Lung (tissue), 12 donors: ENCODE measurements around the gene MAPK6. TPM values are rescaled to one million over a fixed set of nuclear protein-coding genes. Genes with fewer than 3 reads are reported as not detected.
"Not testable (repeated sequence)": the region's sequence is repeated elsewhere in the genome, so short reads cannot be mapped to it uniquely, and the experiment has no call there.

Experiments
- ATAC-seq: fragments of 200-7000 bp; cut with Tn5 transposase; one replicate; pipeline ENCODE4 v1.9.1; 2020; ENCODE audit warnings: moderate number of reproducible peaks; ENCODE audit not compliant: insufficient read depth, low FRiP score
- DNase-seq, 3 donors: peaks; one replicate each; pipeline ENCODE4 v3.0.0-alpha.2; 2013 to 2017
- H3K27ac ChIP-seq, 2 donors: one replicate each; pipeline ENCODE4 v1.5.1; 2013; ENCODE audit warnings: mild to moderate bottlenecking in 2 of 2, moderate library complexity in 2 of 2, control low read depth in 1 of 2, inconsistent platforms in 1 of 2, low read depth in 1 of 2, low read length in 1 of 2
- H3K27me3 ChIP-seq, 3 donors: one replicate each; pipeline ENCODE4 v1.5.1; 2013; ENCODE audit warnings: low read length in 2 of 3; ENCODE audit not compliant: control insufficient read depth in 3 of 3, insufficient read depth in 3 of 3
- H3K36me3 ChIP-seq, 4 donors: one replicate each; pipeline ENCODE4 v1.5.1; 2013; ENCODE audit warnings: low read length in 4 of 4, mild to moderate bottlenecking in 1 of 4, moderate library complexity in 1 of 4; ENCODE audit not compliant: control insufficient read depth in 4 of 4, insufficient read depth in 4 of 4
- H3K4me1 ChIP-seq, 5 donors: one replicate each; pipeline ENCODE4 v1.5.1; 2013; ENCODE audit warnings: low read length in 5 of 5, mild to moderate bottlenecking in 2 of 5, moderate library complexity in 1 of 5; ENCODE audit not compliant: control insufficient read depth in 5 of 5, insufficient read depth in 5 of 5
- H3K4me3 ChIP-seq: one replicate; pipeline ENCODE4 v1.5.1; 2013; ENCODE audit warnings: mild to moderate bottlenecking, control low read depth, moderate library complexity
- H3K9ac ChIP-seq, 2 donors: one replicate each; pipeline ENCODE4 v1.5.1; 2013; ENCODE audit warnings: low read length in 2 of 2, control low read depth in 1 of 2; ENCODE audit not compliant: insufficient read depth in 1 of 2
- H3K9me3 ChIP-seq, 4 donors: one replicate each; pipeline ENCODE4 v1.5.1; 2013; ENCODE audit warnings: low read length in 3 of 4, mild to moderate bottlenecking in 1 of 4, moderate library complexity in 1 of 4; ENCODE audit not compliant: control insufficient read depth in 4 of 4, insufficient read depth in 3 of 4
- CTCF ChIP-seq: IDR thresholded peaks from 2 replicates; pipeline ENCODE4 v1.5.1; 2012; ENCODE audit warnings: mild to moderate bottlenecking; ENCODE audit errors: control extremely low read depth, extremely low read depth
- WGBS, 2 donors: extraction: QIAGEN DNeasy Blood & Tissue Kit; methylation state at CpG; one replicate each; pipeline ENCODE4 v1.1.7; 2013; 5-methylcytosine and 5-hydroxymethylcytosine counted together
- polyA plus RNA-seq, 2 donors: library from polyadenylated mRNA; stranded (reverse); fragments of 200-250 nt; gene quantifications; one replicate each; pipeline ENCODE4 v1.2.1, GENCODE V29; 2013
- total RNA-seq, 2 donors: library from RNA; depleted of rRNA in 1 of 2; stranded (reverse); fragments of >200 nt in 1 of 2; gene quantifications; one replicate each; pipeline ENCODE4 v1.2.1, GENCODE V29; 2014 to 2021
- donor health status: control.
- donor health status: control.
- donor health status: Bipolar disorder and iron deficiency.
- donor health status: healthy.
- donor health status: DM: yes; HTN: yes; CAD: no.

Gene MAPK6
- total and polyA plus RNA-seq, 4 donors, result 5.4 to 39.8 (median 24.6) TPM

- Histone ChIP-seq H3K4me1 (peaks cover 0 to 11% (median 0%) of the 10 kb centered on the region in 5 donors), H3K4me3 (no peak overlapping the region), H3K9ac (no peak overlapping the region), H3K27me3 (no peaks in the 10 kb centered on the region), H3K36me3 (no peaks in the 10 kb centered on the region), H3K9me3 (no peaks in the 10 kb centered on the region), H3K27ac (no peak overlapping the region)
- TF ChIP-seq CTCF, result no peak
- no peak for ATAC-seq
- 48 to 78% methylated on average over 4 of the region's 4 CpGs for WGBS, 2 donors
- no peak for DNase-seq
Measured at GRCh38 chr15:52095597-52096262, 76.7 kb downstream of the MAPK6 start.

- H3K9ac ChIP-seq, H3K27ac ChIP-seq, H3K4me3 ChIP-seq, H3K27me3 ChIP-seq, DNase-seq, H3K9me3 ChIP-seq, ATAC-seq, H3K36me3 ChIP-seq: not testable (repeated sequence)
- H3K4me1 ChIP-seq, result peaks cover 0 to 11% (median 0%) of the 10 kb centered on the region in 5 donors
- 96% methylated on average over 9 of the region's 9 CpGs for WGBS, 2 donors
Measured at GRCh38 chr15:52096536-52096935, 77.5 kb downstream of the MAPK6 start.

- no peak for TF ChIP-seq CTCF
- no peaks in the 10 kb centered on the region for H3K27me3 ChIP-seq
- no peaks in the 10 kb centered on the region for H3K9me3 ChIP-seq
- ATAC-seq (no peak), DNase-seq (peak in 1 of 3 donors; percentile 49)
- no peak overlapping the region for H3K4me3 ChIP-seq
- H3K9ac ChIP-seq, result no peak overlapping the region
- H3K4me1 ChIP-seq, result peaks cover 0 to 11% (median 0%) of the 10 kb centered on the region in 5 donors
- H3K36me3 ChIP-seq, result no peaks in the 10 kb centered on the region
- no peak overlapping the region for H3K27ac ChIP-seq
Measured at GRCh38 chr15:52097180-52097579, 78.2 kb downstream of the MAPK6 start.

GRCh38 chr15:52098323-52098722 is 79.3 kb downstream of the MAPK6 start:
- TF ChIP-seq CTCF, result no peak
- DNase-seq (no peak), ATAC-seq (no peak)
- Histone ChIP-seq H3K9me3 (no peaks in the 10 kb centered on the region), H3K4me1 (peaks cover 0 to 7% (median 0%) of the 10 kb centered on the region in 5 donors), H3K27me3 (no peaks in the 10 kb centered on the region), H3K9ac (no peak overlapping the region), H3K36me3 (no peaks in the 10 kb centered on the region), H3K4me3 (no peak overlapping the region), H3K27ac (no peak overlapping the region)
- 61 to 62% methylated on average over 2 of the region's 2 CpGs for WGBS, 2 donors
